Tibial artery (tissue), 4 donors: Measurements from ENCODE around the gene LEFTY2.

Experiments
- DNase-seq, 2 donors: peaks; one replicate each; pipeline ENCODE4 v3.0.0-alpha.2; 2019
- H3K27ac ChIP-seq, 2 donors: fragments of 200-600 bp; sonication (generic) in 1 of 2; 1 replicate in 1 of 2; 2 replicates in 1 of 2; pipeline ENCODE4 v1.5.1; 2018 to 2019; ENCODE audit warnings: mild to moderate bottlenecking in 1 of 2
- H3K27me3 ChIP-seq, 2 donors: fragments of 200-600 bp; sonication (generic) in 1 of 2; one replicate each; pipeline versions ENCODE4 v1.5.1 to v1.6.0; 2016 to 2019
- H3K36me3 ChIP-seq, 3 donors: fragments of 200-600 bp; sonication (generic) in 2 of 3; one replicate each; pipeline ENCODE4 v1.5.1; 2016 to 2019; ENCODE audit warnings: mild to moderate bottlenecking in 2 of 3
- H3K4me1 ChIP-seq, 4 donors: fragments of 200-600 bp; sonication (generic) in 2 of 4; 1 replicate in 3 of 4; 2 replicates in 1 of 4; pipeline ENCODE4 v1.5.1; 2016 to 2019
- H3K4me3 ChIP-seq, 2 donors: fragments of 200-600 bp; sonication (generic) in 1 of 2; 1 replicate in 1 of 2; 2 replicates in 1 of 2; pipeline ENCODE4 v1.5.1; 2018 to 2019; ENCODE audit warnings: mild to moderate bottlenecking in 2 of 2
- H3K9me3 ChIP-seq, 3 donors: fragments of 200-600 bp; sonication (generic) in 1 of 3; one replicate each; pipeline ENCODE4 v1.5.1; 2016 to 2019
- CTCF ChIP-seq, 2 experiments: fragments of 200-600 bp in 1 of 2; fragments of 450-650 bp in 1 of 2; IDR thresholded peaks; one replicate each; pipeline ENCODE4 v1.5.1; 2017 to 2019; ENCODE audit warnings: antibody characterized with exemption in 2 of 2, mild to moderate bottlenecking in 1 of 2, moderate library complexity in 1 of 2
- intact Hi-C: fragments of 100-400 bp; cut with DNase I; formaldehyde crosslinking; loops from one replicate; pipeline ENCODE4 v1.15.0; 2023; ENCODE audit warnings: low total_unique reads

LEFTY2 gene

GRCh38 chr1:225965231-225965630 is 24.2 kb upstream of the LEFTY2 start:
- Histone ChIP-seq H3K4me3 (no peak overlapping the region), H3K9me3 (no peaks in the 10 kb centered on the region), H3K27ac (no peak overlapping the region), H3K36me3 (no peaks in the 10 kb centered on the region), H3K27me3 (peaks cover 0 to 10% of the 10 kb centered on the region in 2 donors), H3K4me1 (peaks cover 0 to 6% (median 0%) of the 10 kb centered on the region in 4 donors)
- intact Hi-C loops = no loop called here
- TF ChIP-seq CTCF (IDR thresholded peaks at IDR 0.05) = no peak
- DNase-seq = peak in 1 of 2 donors; percentile 38

GRCh38 chr1:225963735-225964530 is 22.9 kb upstream of the LEFTY2 start:
- H3K27me3 ChIP-seq = peaks cover 0 to 10% of the 10 kb centered on the region in 2 donors
- intact Hi-C loops = no loop called here
- H3K36me3 ChIP-seq = no peaks in the 10 kb centered on the region
- no peak overlapping the region for H3K4me3 ChIP-seq
- no peaks in the 10 kb centered on the region for H3K9me3 ChIP-seq
- H3K4me1 ChIP-seq = peaks cover 0 to 6% (median 0%) of the 10 kb centered on the region in 4 donors
- no peak overlapping the region for H3K27ac ChIP-seq
- DNase-seq = peak in 1 of 2 donors; percentile 27
- TF ChIP-seq CTCF (IDR thresholded peaks at IDR 0.05) = no peak

GRCh38 chr1:225962440-225962975 is 21.5 kb upstream of the LEFTY2 start:
- H3K27ac ChIP-seq = no peak overlapping the region
- H3K9me3 ChIP-seq = no peaks in the 10 kb centered on the region
- H3K4me1 ChIP-seq = peaks cover 0 to 6% (median 0%) of the 10 kb centered on the region in 4 donors
- peaks cover 0 to 10% of the 10 kb centered on the region in 2 donors for H3K27me3 ChIP-seq
- peak in 1 of 2 experiments; percentile 23 for TF ChIP-seq CTCF (IDR thresholded peaks at IDR 0.05)
- no peaks in the 10 kb centered on the region for H3K36me3 ChIP-seq
- DNase-seq = peak in 1 of 2 donors; percentile 59
- intact Hi-C loops = no loop called here
- no peak overlapping the region for H3K4me3 ChIP-seq

- DNase-seq = peak in 1 of 2 donors; percentile 31
These were observed 20.8 kb upstream of the LEFTY2 start for GRCh38 chr1:225961659-225962439.

More at GRCh38 chr1:225961659-225962439, 20.8 kb upstream of the LEFTY2 start:
- intact Hi-C loops = no loop called here
- Histone ChIP-seq H3K4me1 (peaks cover 0 to 6% (median 0%) of the 10 kb centered on the region in 4 donors), H3K27ac (no peak overlapping the region), H3K27me3 (peaks cover 0 to 10% of the 10 kb centered on the region in 2 donors), H3K4me3 (no peak overlapping the region), H3K36me3 (no peaks in the 10 kb centered on the region), H3K9me3 (no peaks in the 10 kb centered on the region)
- TF ChIP-seq CTCF (IDR thresholded peaks at IDR 0.05) = no peak
